ENCODE data around the gene HS6ST1.
"Not testable (repeated sequence)": the region's sequence is repeated elsewhere in the genome, so short reads cannot be mapped to it uniquely, and the experiment has no call there.

The HS6ST1 gene

GRCh38 chr2:128265608-128265993, 53.1 kb downstream of the HS6ST1 start:
- H3K27ac ChIP-seq, result not testable (repeated sequence)

DNA sequence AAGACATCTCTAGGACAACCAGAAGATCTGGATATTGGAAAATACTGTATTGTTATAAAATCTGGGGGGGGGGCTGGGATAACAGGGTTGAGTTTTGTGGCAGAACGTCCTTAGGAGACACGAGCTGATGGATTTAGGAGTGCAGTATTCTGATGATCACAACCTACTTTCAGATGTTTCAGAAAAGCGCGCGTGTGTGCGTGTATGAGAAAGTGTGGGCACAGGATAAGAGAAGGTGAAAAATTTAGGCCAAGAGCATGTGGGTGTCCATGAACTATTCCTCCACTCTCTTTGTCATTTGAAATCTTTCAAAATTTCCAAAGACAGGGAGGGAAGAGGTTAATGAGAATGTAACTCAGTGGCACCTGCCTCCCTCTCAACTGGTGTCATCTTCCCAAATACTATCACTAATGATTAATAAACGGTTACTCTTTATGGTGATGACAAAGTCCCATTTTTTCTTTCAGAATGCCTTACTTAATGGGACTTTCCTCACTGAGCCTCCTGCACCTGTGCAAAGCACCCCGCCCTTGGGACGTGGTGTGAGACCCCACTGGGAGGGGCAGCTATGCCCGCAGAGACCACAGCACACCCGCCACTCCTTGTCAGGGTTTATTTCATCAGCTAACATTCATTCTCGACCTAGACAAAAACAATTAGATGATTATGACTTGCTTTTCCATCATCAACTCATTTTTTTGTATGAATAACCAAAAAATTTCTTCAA, 53.6 kb downstream of the HS6ST1 start:
- H3K27ac ChIP-seq, result no peak overlapping the region
- TF ChIP-seq, protein P1, sequence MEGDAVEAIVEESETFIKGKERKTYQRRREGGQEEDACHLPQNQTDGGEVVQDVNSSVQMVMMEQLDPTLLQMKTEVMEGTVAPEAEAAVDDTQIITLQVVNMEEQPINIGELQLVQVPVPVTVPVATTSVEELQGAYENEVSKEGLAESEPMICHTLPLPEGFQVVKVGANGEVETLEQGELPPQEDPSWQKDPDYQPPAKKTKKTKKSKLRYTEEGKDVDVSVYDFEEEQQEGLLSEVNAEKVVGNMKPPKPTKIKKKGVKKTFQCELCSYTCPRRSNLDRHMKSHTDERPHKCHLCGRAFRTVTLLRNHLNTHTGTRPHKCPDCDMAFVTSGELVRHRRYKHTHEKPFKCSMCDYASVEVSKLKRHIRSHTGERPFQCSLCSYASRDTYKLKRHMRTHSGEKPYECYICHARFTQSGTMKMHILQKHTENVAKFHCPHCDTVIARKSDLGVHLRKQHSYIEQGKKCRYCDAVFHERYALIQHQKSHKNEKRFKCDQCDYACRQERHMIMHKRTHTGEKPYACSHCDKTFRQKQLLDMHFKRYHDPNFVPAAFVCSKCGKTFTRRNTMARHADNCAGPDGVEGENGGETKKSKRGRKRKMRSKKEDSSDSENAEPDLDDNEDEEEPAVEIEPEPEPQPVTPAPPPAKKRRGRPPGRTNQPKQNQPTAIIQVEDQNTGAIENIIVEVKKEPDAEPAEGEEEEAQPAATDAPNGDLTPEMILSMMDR (conservative IDR thresholded peaks at IDR 0.05), result no peak

DNA sequence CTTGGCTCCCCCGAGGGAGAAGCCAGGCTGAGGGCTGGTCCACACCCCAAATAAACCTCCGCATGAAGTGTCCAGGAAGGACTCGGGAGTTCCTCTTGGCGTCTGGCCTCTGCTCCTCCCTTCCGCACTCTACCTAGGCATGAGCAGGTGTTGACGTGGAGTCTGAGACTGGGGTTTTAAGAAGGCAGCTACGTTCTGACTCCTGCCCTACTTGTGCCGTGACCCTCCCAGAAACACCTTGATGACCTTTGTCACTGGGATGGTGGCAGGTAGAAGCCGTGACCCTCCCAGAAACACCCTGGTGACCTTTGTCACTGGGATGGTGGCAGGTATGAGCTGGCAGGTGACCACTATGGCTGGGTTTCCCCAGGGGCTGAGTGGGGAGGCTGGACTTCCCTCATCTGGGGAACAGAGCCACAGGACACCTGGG, 54.8 kb downstream of the HS6ST1 start:
- H3K27ac ChIP-seq, result no peak overlapping the region
- TF ChIP-seq, protein P1 (conservative IDR thresholded peaks at IDR 0.05), result no peak

- no peak overlapping the region for H3K27ac ChIP-seq
- TF ChIP-seq, protein P1 (conservative IDR thresholded peaks at IDR 0.05), result no peak
Observed at GRCh38 chr2:128262315-128263253, 56.1 kb downstream of the HS6ST1 start.

- TF ChIP-seq, protein P1 (conservative IDR thresholded peaks at IDR 0.05), result no peak
- H3K27ac ChIP-seq, result no peak overlapping the region
Observed at GRCh38 chr2:128261245-128262128, 57.2 kb downstream of the HS6ST1 start.

GRCh38 chr2:128260239-128261138, 58.2 kb downstream of the HS6ST1 start:
- TF ChIP-seq, protein P1 (conservative IDR thresholded peaks at IDR 0.05), result no peak
- H3K27ac ChIP-seq, result no peak overlapping the region

DNA sequence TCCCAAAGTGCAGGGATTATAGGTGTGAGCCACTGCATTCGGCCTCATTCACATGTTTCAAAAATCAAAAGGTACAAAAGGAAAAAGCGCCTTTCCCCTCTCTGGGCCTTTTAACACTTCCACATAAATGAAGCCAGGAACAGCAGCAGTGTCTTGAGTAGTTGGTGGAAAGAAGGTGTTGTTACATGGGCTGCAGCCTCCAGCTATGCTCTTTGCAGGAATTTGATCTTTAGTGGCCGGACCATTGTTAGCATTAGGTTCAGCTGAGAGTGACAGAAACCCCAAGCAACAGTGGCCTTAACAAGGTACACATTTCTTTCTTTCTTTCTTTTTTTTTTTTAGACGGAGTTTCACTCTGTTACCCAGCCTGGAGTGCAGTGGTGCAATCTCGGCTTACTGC, 59.1 kb downstream of the HS6ST1 start:
- H3K27ac ChIP-seq, result no peak overlapping the region
- TF ChIP-seq, protein P1 (conservative IDR thresholded peaks at IDR 0.05), result no peak

Measured in VCaP (cell line).